ENCODE measurements around the gene CLDN16.

The CLDN16 gene

GRCh38 chr3:190352861-190353457 lies 35.0 kb upstream of the CLDN16 start:
- no peaks in the 10 kb centered on the region for H3K27me3 ChIP-seq (replicated peaks in 2 of 5; ENCODE audit: control insufficient read depth in 4 of 5, insufficient read depth in 5 of 5, low read length in 4 of 5)
- no CpG with 5 or more reads among the region's 1 CpG for WGBS (ENCODE audit: insufficient coverage)
- DNase-seq: no peak
- H3K4me3 ChIP-seq (ENCODE audit: control insufficient read depth in 1 of 7, extremely low read depth in 1 of 7, insufficient read depth in 4 of 7, low read depth in 2 of 7, low read length in 6 of 7): no peak overlapping the region
- no peaks in the 10 kb centered on the region for H3K9me3 ChIP-seq (ENCODE audit: control extremely low read depth in 1 of 5, control insufficient read depth in 4 of 5, insufficient read depth in 2 of 5, low read depth in 1 of 5, low read length in 4 of 5)
- ChIA-PET POLR2A (no interaction called here), CTCF (interaction anchor here (0.6 to 1.9 kb wide), 3 partner anchors 9 to 344 kb away, joined by 3 to 5 read pairs (median 3); no protein-coding TSS in a partner anchor)
- no peaks in the 10 kb centered on the region for H3K36me3 ChIP-seq (ENCODE audit: control insufficient read depth in 4 of 4, insufficient read depth in 4 of 4, low read length in 3 of 4)
- H3K4me1 ChIP-seq (ENCODE audit: control extremely low read depth in 1 of 4, control insufficient read depth in 4 of 4, insufficient read depth in 4 of 4, low read length in 3 of 4): no peaks in the 10 kb centered on the region
- H3K27ac ChIP-seq (ENCODE audit: insufficient read depth in 1 of 2, low read depth in 1 of 2, low read length in 2 of 2, poor library complexity in 1 of 2, severe bottlenecking in 2 of 2): no peak overlapping the region

- no peak overlapping the region for H3K4me3 ChIP-seq (ENCODE audit: control insufficient read depth in 1 of 7, extremely low read depth in 1 of 7, insufficient read depth in 4 of 7, low read depth in 2 of 7, low read length in 6 of 7)
- H3K36me3 ChIP-seq (ENCODE audit: control insufficient read depth in 4 of 4, insufficient read depth in 4 of 4, low read length in 3 of 4): no peaks in the 10 kb centered on the region
- H3K27ac ChIP-seq (ENCODE audit: insufficient read depth in 1 of 2, low read depth in 1 of 2, low read length in 2 of 2, poor library complexity in 1 of 2, severe bottlenecking in 2 of 2): no peak overlapping the region
- ChIA-PET POLR2A (no interaction called here), CTCF (interaction anchor here (1.1 kb wide), 1 partner anchor 19 kb away, joined by 3 read pairs; no protein-coding TSS in a partner anchor)
- no peaks in the 10 kb centered on the region for H3K27me3 ChIP-seq (replicated peaks in 2 of 5; ENCODE audit: control insufficient read depth in 4 of 5, insufficient read depth in 5 of 5, low read length in 4 of 5)
- no peak for DNase-seq
- no peaks in the 10 kb centered on the region for H3K4me1 ChIP-seq (ENCODE audit: control extremely low read depth in 1 of 4, control insufficient read depth in 4 of 4, insufficient read depth in 4 of 4, low read length in 3 of 4)
- no peaks in the 10 kb centered on the region for H3K9me3 ChIP-seq (ENCODE audit: control extremely low read depth in 1 of 5, control insufficient read depth in 4 of 5, insufficient read depth in 2 of 5, low read depth in 1 of 5, low read length in 4 of 5)
Observed at GRCh38 chr3:190356246-190356645, 31.7 kb upstream of the CLDN16 start.

- H3K27me3 ChIP-seq (replicated peaks in 2 of 5; ENCODE audit: control insufficient read depth in 4 of 5, insufficient read depth in 5 of 5, low read length in 4 of 5): no peaks in the 10 kb centered on the region
- DNase-seq: no peak
- H3K27ac ChIP-seq (ENCODE audit: insufficient read depth in 1 of 2, low read depth in 1 of 2, low read length in 2 of 2, poor library complexity in 1 of 2, severe bottlenecking in 2 of 2): no peak overlapping the region
- POLR2A ChIA-PET: no interaction called here
- no peaks in the 10 kb centered on the region for H3K36me3 ChIP-seq (ENCODE audit: control insufficient read depth in 4 of 4, insufficient read depth in 4 of 4, low read length in 3 of 4)
- H3K4me1 ChIP-seq (ENCODE audit: control extremely low read depth in 1 of 4, control insufficient read depth in 4 of 4, insufficient read depth in 4 of 4, low read length in 3 of 4): no peaks in the 10 kb centered on the region
- H3K4me3 ChIP-seq (ENCODE audit: control insufficient read depth in 1 of 7, extremely low read depth in 1 of 7, insufficient read depth in 4 of 7, low read depth in 2 of 7, low read length in 6 of 7): no peak overlapping the region
- CTCF ChIA-PET: no interaction called here
- no peaks in the 10 kb centered on the region for H3K9me3 ChIP-seq (ENCODE audit: control extremely low read depth in 1 of 5, control insufficient read depth in 4 of 5, insufficient read depth in 2 of 5, low read depth in 1 of 5, low read length in 4 of 5)
- WGBS (ENCODE audit: insufficient coverage): 75% methylated on average over 1 of the region's 2 CpGs
Observed at GRCh38 chr3:190357468-190357867, 30.5 kb upstream of the CLDN16 start.

GRCh38 chr3:190359813-190360212 lies 28.1 kb upstream of the CLDN16 start:
- DNase-seq: no peak
- H3K27me3 ChIP-seq (replicated peaks in 2 of 5; ENCODE audit: control insufficient read depth in 4 of 5, insufficient read depth in 5 of 5, low read length in 4 of 5): no peaks in the 10 kb centered on the region
- ChIA-PET CTCF (interaction anchor here (1.5 kb wide), 2 partner anchors 30 to 34 kb away, joined by 4 read pairs; no protein-coding TSS in a partner anchor), POLR2A (no interaction called here)
- 100% methylated on average over 2 of the region's 2 CpGs for WGBS (ENCODE audit: insufficient coverage)
- no peak overlapping the region for H3K27ac ChIP-seq (ENCODE audit: insufficient read depth in 1 of 2, low read depth in 1 of 2, low read length in 2 of 2, poor library complexity in 1 of 2, severe bottlenecking in 2 of 2)
- H3K4me3 ChIP-seq (ENCODE audit: control insufficient read depth in 1 of 7, extremely low read depth in 1 of 7, insufficient read depth in 4 of 7, low read depth in 2 of 7, low read length in 6 of 7): no peak overlapping the region
- H3K9me3 ChIP-seq (ENCODE audit: control extremely low read depth in 1 of 5, control insufficient read depth in 4 of 5, insufficient read depth in 2 of 5, low read depth in 1 of 5, low read length in 4 of 5): no peaks in the 10 kb centered on the region
- H3K36me3 ChIP-seq (ENCODE audit: control insufficient read depth in 4 of 4, insufficient read depth in 4 of 4, low read length in 3 of 4): no peaks in the 10 kb centered on the region
- no peaks in the 10 kb centered on the region for H3K4me1 ChIP-seq (ENCODE audit: control extremely low read depth in 1 of 4, control insufficient read depth in 4 of 4, insufficient read depth in 4 of 4, low read length in 3 of 4)

GRCh38 chr3:190360228-190360627 lies 27.7 kb upstream of the CLDN16 start:
- CTCF ChIA-PET: interaction anchor here (1.5 kb wide), 2 partner anchors 31 to 35 kb away, joined by 4 read pairs; no protein-coding TSS in a partner anchor
- Histone ChIP-seq H3K9me3 (ENCODE audit: control extremely low read depth in 1 of 5, control insufficient read depth in 4 of 5, insufficient read depth in 2 of 5, low read depth in 1 of 5, low read length in 4 of 5) (no peaks in the 10 kb centered on the region), H3K27ac (ENCODE audit: insufficient read depth in 1 of 2, low read depth in 1 of 2, low read length in 2 of 2, poor library complexity in 1 of 2, severe bottlenecking in 2 of 2) (no peak overlapping the region), H3K27me3 (replicated peaks in 2 of 5; ENCODE audit: control insufficient read depth in 4 of 5, insufficient read depth in 5 of 5, low read length in 4 of 5) (no peaks in the 10 kb centered on the region), H3K4me3 (ENCODE audit: control insufficient read depth in 1 of 7, extremely low read depth in 1 of 7, insufficient read depth in 4 of 7, low read depth in 2 of 7, low read length in 6 of 7) (no peak overlapping the region), H3K4me1 (ENCODE audit: control extremely low read depth in 1 of 4, control insufficient read depth in 4 of 4, insufficient read depth in 4 of 4, low read length in 3 of 4) (no peaks in the 10 kb centered on the region), H3K36me3 (ENCODE audit: control insufficient read depth in 4 of 4, insufficient read depth in 4 of 4, low read length in 3 of 4) (no peaks in the 10 kb centered on the region)
- WGBS (ENCODE audit: insufficient coverage): 100% methylated on average over 1 of the region's 2 CpGs
- no peak for DNase-seq
- POLR2A ChIA-PET: no interaction called here

- WGBS (ENCODE audit: insufficient coverage): 100% methylated on average over 1 of the region's 1 CpG
- ChIA-PET POLR2A (no interaction called here), CTCF (interaction anchor here (1.0 kb wide), 2 partner anchors 10 to 62 kb away, joined by 3 read pairs; no protein-coding TSS in a partner anchor)
- H3K27me3 ChIP-seq (replicated peaks in 2 of 5; ENCODE audit: control insufficient read depth in 4 of 5, insufficient read depth in 5 of 5, low read length in 4 of 5): no peaks in the 10 kb centered on the region
- no peak overlapping the region for H3K4me3 ChIP-seq (ENCODE audit: control insufficient read depth in 1 of 7, extremely low read depth in 1 of 7, insufficient read depth in 4 of 7, low read depth in 2 of 7, low read length in 6 of 7)
- no peaks in the 10 kb centered on the region for H3K4me1 ChIP-seq (ENCODE audit: control extremely low read depth in 1 of 4, control insufficient read depth in 4 of 4, insufficient read depth in 4 of 4, low read length in 3 of 4)
- no peaks in the 10 kb centered on the region for H3K36me3 ChIP-seq (ENCODE audit: control insufficient read depth in 4 of 4, insufficient read depth in 4 of 4, low read length in 3 of 4)
- no peaks in the 10 kb centered on the region for H3K9me3 ChIP-seq (ENCODE audit: control extremely low read depth in 1 of 5, control insufficient read depth in 4 of 5, insufficient read depth in 2 of 5, low read depth in 1 of 5, low read length in 4 of 5)
- no peak overlapping the region for H3K27ac ChIP-seq (ENCODE audit: insufficient read depth in 1 of 2, low read depth in 1 of 2, low read length in 2 of 2, poor library complexity in 1 of 2, severe bottlenecking in 2 of 2)
- DNase-seq: no peak
Observed at GRCh38 chr3:190361791-190362190, 26.2 kb upstream of the CLDN16 start.

GRCh38 chr3:190362258-190362657 lies 25.7 kb upstream of the CLDN16 start:
- Histone ChIP-seq H3K4me1 (ENCODE audit: control extremely low read depth in 1 of 4, control insufficient read depth in 4 of 4, insufficient read depth in 4 of 4, low read length in 3 of 4) (no peaks in the 10 kb centered on the region), H3K36me3 (ENCODE audit: control insufficient read depth in 4 of 4, insufficient read depth in 4 of 4, low read length in 3 of 4) (no peaks in the 10 kb centered on the region), H3K27me3 (replicated peaks in 2 of 5; ENCODE audit: control insufficient read depth in 4 of 5, insufficient read depth in 5 of 5, low read length in 4 of 5) (no peaks in the 10 kb centered on the region), H3K4me3 (ENCODE audit: control insufficient read depth in 1 of 7, extremely low read depth in 1 of 7, insufficient read depth in 4 of 7, low read depth in 2 of 7, low read length in 6 of 7) (no peak overlapping the region), H3K27ac (ENCODE audit: insufficient read depth in 1 of 2, low read depth in 1 of 2, low read length in 2 of 2, poor library complexity in 1 of 2, severe bottlenecking in 2 of 2) (no peak overlapping the region), H3K9me3 (ENCODE audit: control extremely low read depth in 1 of 5, control insufficient read depth in 4 of 5, insufficient read depth in 2 of 5, low read depth in 1 of 5, low read length in 4 of 5) (no peaks in the 10 kb centered on the region)
- DNase-seq: no peak
- POLR2A ChIA-PET: no interaction called here
- CTCF ChIA-PET: interaction anchor here (1.0 kb wide), 1 partner anchor 10 kb away, joined by 3 read pairs; no protein-coding TSS in a partner anchor
- WGBS (ENCODE audit: insufficient coverage): 100% methylated on average over 4 of the region's 9 CpGs
